B cell (primary cell): ENCODE measurements around the gene SOX13. TPM values are rescaled to one million over a fixed set of nuclear protein-coding genes. Genes with fewer than 3 reads are reported as not detected.
A peak's percentile ranks its signal among the peaks of the same experiment; 100 is the strongest.

Experiments
- ATAC-seq: fragments of 200-7000 bp; cut with Tn5 transposase; one replicate; pipeline ENCODE4 v1.10.0; 2021; ENCODE audit warnings: low read depth, mild to moderate bottlenecking, moderate number of reproducible peaks, moderate library complexity
- CTCF ChIA-PET: fragments of 350-600 bp; sonication (Branson Sonifier 250); formaldehyde crosslinking; loops from one replicate; lab custom pipeline; 2021; ENCODE audit warnings: antibody characterized with exemption, inconsistent platforms; lab: Charles Lee
- POLR2A ChIA-PET: fragments of 350-600 bp; sonication (Branson Sonifier 250); formaldehyde crosslinking; loops from one replicate; lab custom pipeline; 2021; ENCODE audit warnings: antibody characterized with exemption; lab: Charles Lee
- DNase-seq: peaks from one replicate; pipeline ENCODE4 v3.0.0; 2013
- H2AFZ ChIP-seq: 2 replicates; pipeline ENCODE4 v1.6.1; 2012; ENCODE audit warnings: mild to moderate bottlenecking, low read depth, low read length; ENCODE audit not compliant: insufficient read depth, poor library complexity, severe bottlenecking
- H3K27ac ChIP-seq, 2 donors: 1 replicate in 1 of 2; 2 replicates in 1 of 2; pipeline ENCODE4 v1.5.1; 2012 to 2013; ENCODE audit warnings: low read length in 2 of 2, mild to moderate bottlenecking in 2 of 2, moderate library complexity in 1 of 2
- H3K27me3 ChIP-seq, 4 experiments: fragments of 200-600 bp in 1 of 4; sonication (generic) in 1 of 4; replicated peaks in 1 of 4; 1 replicate in 2 of 4; 2 replicates in 2 of 4; pipeline versions ENCODE4 v1.6.1 to v1.7.0; 2013 to 2016; ENCODE audit warnings: low read length in 3 of 4, mild to moderate bottlenecking in 2 of 4, mixed read lengths in 1 of 4, moderate library complexity in 1 of 4; ENCODE audit not compliant: insufficient read depth in 4 of 4, control insufficient read depth in 3 of 4; ENCODE audit errors: control extremely low read depth in 1 of 4
- H3K36me3 ChIP-seq, 2 experiments: replicated peaks in 1 of 2; 1 replicate in 1 of 2; 2 replicates in 1 of 2; pipeline versions ENCODE4 v1.6.1 to v1.7.1; 2013; ENCODE audit warnings: low read length in 1 of 2; ENCODE audit not compliant: insufficient read depth in 2 of 2, control insufficient read depth in 1 of 2; ENCODE audit errors: control extremely low read depth in 1 of 2, extremely low read depth in 1 of 2
- H3K4me1 ChIP-seq, 2 donors: fragments of 200-600 bp in 1 of 2; sonication (generic) in 1 of 2; 1 replicate in 1 of 2; 2 replicates in 1 of 2; pipeline versions ENCODE4 v1.5.1 to v1.6.1; 2013 to 2017; ENCODE audit warnings: low read length in 2 of 2; ENCODE audit not compliant: control insufficient read depth in 2 of 2, insufficient read depth in 2 of 2
- H3K4me2 ChIP-seq: replicated peaks from 2 replicates; pipeline ENCODE3; 2012; ENCODE audit warnings: mild to moderate bottlenecking, low read depth, low read length; ENCODE audit not compliant: poor library complexity, severe bottlenecking
- H3K4me3 ChIP-seq, 5 experiments: fragments of 200-600 bp in 1 of 5; sonication (generic) in 1 of 5; 1 replicate in 3 of 5; 2 replicates in 2 of 5; pipeline versions ENCODE4 v1.5.1 to v1.7.0; 2011 to 2016; ENCODE audit warnings: low read length in 4 of 5, mild to moderate bottlenecking in 4 of 5, low read depth in 2 of 5, control low read depth in 1 of 5, moderate library complexity in 1 of 5; ENCODE audit not compliant: insufficient read depth in 1 of 5; ENCODE audit errors: control extremely low read depth in 1 of 5, extremely low read depth in 1 of 5
- H3K79me2 ChIP-seq: fragments of 200-600 bp; sonication (generic); one replicate; pipeline ENCODE4 v1.6.0; 2016; ENCODE audit warnings: low read length; ENCODE audit not compliant: control insufficient read depth, insufficient read depth
- H3K9ac ChIP-seq: fragments of 200-600 bp; sonication (generic); 2 replicates; pipeline ENCODE4 v1.6.1; 2017; ENCODE audit warnings: mild to moderate bottlenecking, low read length, moderate library complexity
- H3K9me3 ChIP-seq, 3 donors: one replicate each; pipeline versions ENCODE4 v1.6.1 to v1.7.1; 2013; ENCODE audit warnings: low read length in 2 of 3; ENCODE audit not compliant: control insufficient read depth in 2 of 3, insufficient read depth in 1 of 3; ENCODE audit errors: control extremely low read depth in 1 of 3
- H4K20me1 ChIP-seq: 2 replicates; pipeline ENCODE4 v1.6.0; 2012; ENCODE audit warnings: mild to moderate bottlenecking, low read length; ENCODE audit not compliant: insufficient read depth, control insufficient read depth, poor library complexity, severe bottlenecking
- H3K27ac Mint-ChIP-seq: one replicate; pipeline ENCODE4 v1.8.0; 2021; ENCODE audit warnings: mixed read lengths
- H3K27me3 Mint-ChIP-seq: one replicate; pipeline ENCODE4 v1.8.0; 2021; ENCODE audit warnings: mixed read lengths
- H3K4me1 Mint-ChIP-seq: one replicate; pipeline ENCODE4 v1.8.0; 2021; ENCODE audit warnings: mixed read lengths
- H3K4me3 Mint-ChIP-seq: one replicate; pipeline ENCODE4 v1.8.0; 2021; ENCODE audit warnings: mixed read lengths
- H3K9me3 Mint-ChIP-seq: one replicate; pipeline ENCODE4 v1.8.0; 2022; ENCODE audit warnings: mixed read lengths; ENCODE audit not compliant: insufficient read depth
- CTCF ChIP-seq: fragments of 200-600 bp; IDR thresholded peaks from one replicate; pipeline ENCODE4 v1.8.0; 2022; ENCODE audit warnings: antibody characterized with exemption, mild to moderate bottlenecking
- EZH2 ChIP-seq: IDR thresholded peaks from 2 replicates; pipeline ENCODE4 v1.6.1; 2012; ENCODE audit warnings: borderline replicate concordance, low read depth, mild to moderate bottlenecking, moderate library complexity, low read length; ENCODE audit not compliant: insufficient read depth, poor library complexity, severe bottlenecking
- WGBS: methylation state at CpG from one replicate; pipeline ENCODE4 v1.1.5; 2013; ENCODE audit warnings: missing lambda C conversion rate; ENCODE audit not compliant: insufficient coverage; 5-methylcytosine and 5-hydroxymethylcytosine counted together
- intact Hi-C: fragments of 100-400 bp; cut with micrococcal nuclease; formaldehyde crosslinking; loops from one replicate; pipeline ENCODE4 v1.10.0; 2022
- polyA plus RNA-seq: library from polyadenylated mRNA; depleted of rRNA; stranded (reverse); fragments of >200 nt; gene quantifications from 2 replicates; pipeline ENCODE4 v1.2.3, GENCODE V29; 2012
- total RNA-seq, 2 donors: library from RNA; stranded (reverse); fragments of 120-200 nt in 1 of 2; gene quantifications; 1 replicate in 1 of 2; 2 replicates in 1 of 2; pipeline versions ENCODE4 v1.2.3 to v1.2.4, GENCODE V29; 2013 to 2022

Gene SOX13
- total and polyA plus RNA-seq, 2 donors (not counting 1 experiment from before 2014, with no cell fraction given) = 0.15 to 1.3 TPM

GRCh38 chr1:204103431-204103741, 30.5 kb downstream of the SOX13 start:
- ChIA-PET CTCF (no interaction called here), POLR2A (no interaction called here)
- DNase-seq (no peak), ATAC-seq (no peak)
- Histone ChIP-seq H3K79me2 (no peaks in the 10 kb centered on the region), H3K27ac (no peak overlapping the region), H3K4me3 (no peak overlapping the region), H3K36me3 (no peaks in the 10 kb centered on the region), H3K4me1 (peaks cover 33 to 35% of the 10 kb centered on the region in 2 donors), H3K9ac (no peak overlapping the region), H4K20me1 (no peaks in the 10 kb centered on the region), H3K27me3 (peaks cover 0 to 18% (median 0%) of the 10 kb centered on the region in 4 experiments), H3K9me3 (no peaks in the 10 kb centered on the region), H3K4me2 (peak overlapping the region; percentile 58), H2AFZ (no peak overlapping the region)
- no peak overlapping the region for H3K4me3 Mint-ChIP-seq
- intact Hi-C loops = no loop called here
- TF ChIP-seq CTCF = no peak
- TF ChIP-seq EZH2 = no peak
- H3K27ac Mint-ChIP-seq = no peak overlapping the region
- H3K9me3 Mint-ChIP-seq = no peaks in the 10 kb centered on the region
- peaks cover 9% of the 10 kb centered on the region for H3K27me3 Mint-ChIP-seq
- WGBS = 96% methylated on average over 2 of the region's 2 CpGs
- H3K4me1 Mint-ChIP-seq = peaks cover 29% of the 10 kb centered on the region

GRCh38 chr1:204104331-204105130, 31.6 kb downstream of the SOX13 start:
- POLR2A ChIA-PET = no interaction called here
- peaks cover 9% of the 10 kb centered on the region for H3K27me3 Mint-ChIP-seq
- peaks cover 29% of the 10 kb centered on the region for H3K4me1 Mint-ChIP-seq
- Histone ChIP-seq H3K9me3 (no peaks in the 10 kb centered on the region), H4K20me1 (no peaks in the 10 kb centered on the region), H3K36me3 (no peaks in the 10 kb centered on the region), H3K9ac (peak overlapping the region; percentile 29), H3K4me3 (peak overlapping the region in 2 of 5 experiments; percentile 9 to 10), H3K27ac (no peak overlapping the region), H3K4me1 (peaks cover 33 to 35% of the 10 kb centered on the region in 2 donors), H2AFZ (peak overlapping the region; percentile 69), H3K79me2 (no peaks in the 10 kb centered on the region), H3K4me2 (peak overlapping the region; percentile 69), H3K27me3 (peaks cover 0 to 18% (median 0%) of the 10 kb centered on the region in 4 experiments)
- peak overlapping the region; percentile 46 for H3K4me3 Mint-ChIP-seq
- intact Hi-C loops = no loop called here
- TF ChIP-seq EZH2 = no peak
- no peaks in the 10 kb centered on the region for H3K9me3 Mint-ChIP-seq
- peak; percentile 21 for DNase-seq
- CTCF ChIA-PET = no interaction called here
- ATAC-seq = peak; percentile 69
- H3K27ac Mint-ChIP-seq = peak overlapping the region; percentile 54
- 28% methylated on average over 13 of the region's 14 CpGs for WGBS
